NT2/D1 (cell line): ENCODE results near the gene MAP3K10.

Experiments
- DNase-seq: peaks from one replicate; pipeline ENCODE4 v3.0.0-alpha.2; 2011; ENCODE audit warnings: low read depth, low spot score
- H3K27me3 ChIP-seq: 2 replicates; pipeline ENCODE4 v1.6.0; 2011; ENCODE audit warnings: mild to moderate bottlenecking; ENCODE audit not compliant: insufficient read length, insufficient read depth
- H3K36me3 ChIP-seq: 2 replicates; pipeline ENCODE4 v1.6.1; 2011; ENCODE audit warnings: mild to moderate bottlenecking, low read length, mixed read lengths; ENCODE audit not compliant: insufficient read depth, insufficient read length
- H3K4me1 ChIP-seq: 2 replicates; pipeline ENCODE4 v1.5.1; 2011; ENCODE audit not compliant: insufficient read depth, insufficient read length
- H3K4me3 ChIP-seq: 2 replicates; pipeline ENCODE4 v1.5.1; 2011; ENCODE audit warnings: low read depth; ENCODE audit not compliant: insufficient read length
- H3K9ac ChIP-seq: 2 replicates; pipeline ENCODE4 v1.6.0; 2011; ENCODE audit warnings: low read depth; ENCODE audit not compliant: insufficient read length
- H3K9me3 ChIP-seq: 2 replicates; pipeline ENCODE4 v1.5.1; 2011; ENCODE audit warnings: mild to moderate bottlenecking, low read length; ENCODE audit not compliant: insufficient read depth
- SUZ12 ChIP-seq: IDR thresholded peaks from 2 replicates; pipeline ENCODE4 v1.6.1; 2011; ENCODE audit not compliant: insufficient read length, insufficient read depth; ENCODE audit errors: extremely low read depth
- YY1 ChIP-seq: IDR thresholded peaks from 2 replicates; pipeline ENCODE4 v1.6.1; 2011; ENCODE audit not compliant: insufficient read length, insufficient read depth
- ZNF274 ChIP-seq: IDR thresholded peaks from 2 replicates; pipeline ENCODE4 v1.6.1; 2011; ENCODE audit warnings: mild to moderate bottlenecking, low read depth, low read length

MAP3K10 gene

GRCh38 chr19:40147693-40148347, 43.4 kb upstream of the MAP3K10 start:
- H3K9ac ChIP-seq = no peak overlapping the region
- no peaks in the 10 kb centered on the region for H3K27me3 ChIP-seq
- no peaks in the 10 kb centered on the region for H3K36me3 ChIP-seq
- H3K4me1 ChIP-seq = peaks cover 4% of the 10 kb centered on the region
- DNase-seq = no peak
- H3K9me3 ChIP-seq = no peaks in the 10 kb centered on the region
- no peak for TF ChIP-seq YY1
- no peak for TF ChIP-seq ZNF274
- TF ChIP-seq SUZ12 = no peak
- no peak overlapping the region for H3K4me3 ChIP-seq

GRCh38 chr19:40149501-40149900, 41.7 kb upstream of the MAP3K10 start:
- Histone ChIP-seq H3K4me1 (peaks cover 4% of the 10 kb centered on the region), H3K27me3 (no peaks in the 10 kb centered on the region), H3K9me3 (no peaks in the 10 kb centered on the region), H3K4me3 (no peak overlapping the region), H3K9ac (no peak overlapping the region), H3K36me3 (no peaks in the 10 kb centered on the region)
- TF ChIP-seq YY1 = no peak
- no peak for TF ChIP-seq SUZ12
- no peak for TF ChIP-seq ZNF274
- no peak for DNase-seq

- DNase-seq = no peak
- Histone ChIP-seq H3K4me1 (peaks cover 4% of the 10 kb centered on the region), H3K4me3 (no peak overlapping the region), H3K27me3 (no peaks in the 10 kb centered on the region), H3K36me3 (no peaks in the 10 kb centered on the region), H3K9me3 (no peaks in the 10 kb centered on the region), H3K9ac (no peak overlapping the region)
- no peak for TF ChIP-seq ZNF274
- no peak for TF ChIP-seq YY1
- no peak for TF ChIP-seq SUZ12
Observed at GRCh38 chr19:40150170-40150569, 41.1 kb upstream of the MAP3K10 start.

GRCh38 chr19:40154121-40154680, 37.0 kb upstream of the MAP3K10 start:
- no peak for DNase-seq
- TF ChIP-seq YY1 (no peak), SUZ12 (no peak), ZNF274 (no peak)
- no peaks in the 10 kb centered on the region for H3K36me3 ChIP-seq
- H3K4me3 ChIP-seq = no peak overlapping the region
- H3K4me1 ChIP-seq = no peaks in the 10 kb centered on the region
- no peak overlapping the region for H3K9ac ChIP-seq
- H3K9me3 ChIP-seq = no peaks in the 10 kb centered on the region
- H3K27me3 ChIP-seq = no peaks in the 10 kb centered on the region

GRCh38 chr19:40155749-40156265, 35.4 kb upstream of the MAP3K10 start:
- Histone ChIP-seq H3K27me3 (no peaks in the 10 kb centered on the region), H3K9me3 (no peaks in the 10 kb centered on the region), H3K4me3 (no peak overlapping the region), H3K4me1 (peaks cover 4% of the 10 kb centered on the region), H3K36me3 (no peaks in the 10 kb centered on the region), H3K9ac (no peak overlapping the region)
- peak; percentile 11 for DNase-seq
- TF ChIP-seq SUZ12 (no peak), ZNF274 (no peak), YY1 (no peak)

GRCh38 chr19:40157059-40157458, 34.2 kb upstream of the MAP3K10 start:
- Histone ChIP-seq H3K27me3 (no peaks in the 10 kb centered on the region), H3K9me3 (no peaks in the 10 kb centered on the region), H3K4me1 (peaks cover 4% of the 10 kb centered on the region), H3K4me3 (no peak overlapping the region), H3K36me3 (no peaks in the 10 kb centered on the region), H3K9ac (no peak overlapping the region)
- DNase-seq = no peak
- TF ChIP-seq SUZ12 (no peak), YY1 (no peak), ZNF274 (no peak)

- Histone ChIP-seq H3K36me3 (no peaks in the 10 kb centered on the region), H3K4me3 (no peak overlapping the region), H3K4me1 (peaks cover 4% of the 10 kb centered on the region), H3K9ac (no peak overlapping the region), H3K27me3 (no peaks in the 10 kb centered on the region), H3K9me3 (no peaks in the 10 kb centered on the region)
- no peak for DNase-seq
- TF ChIP-seq YY1 (no peak), SUZ12 (no peak), ZNF274 (no peak)
Observed at GRCh38 chr19:40159744-40160143, 31.5 kb upstream of the MAP3K10 start.
